WTC11 (cell line): ENCODE data around the gene CTDP1. TPM values are rescaled to one million over a fixed set of nuclear protein-coding genes. Genes with fewer than 3 reads are reported as not detected.

Experiments used
- ATAC-seq: fragments of 200-7000 bp; cut with Tn5 transposase; 2 replicates; pipeline ENCODE4 v1.10.0; 2021; ENCODE audit warnings: mild to moderate bottlenecking, moderate library complexity
- CTCF ChIA-PET: fragments of 300-600 bp; sonication (Branson Sonifier 250); formaldehyde crosslinking; loops from one replicate; lab custom pipeline; 2021; ENCODE audit warnings: antibody characterized with exemption; lab: Charles Lee
- POLR2A ChIA-PET: fragments of 350-600 bp; sonication (Branson Sonifier 250); formaldehyde crosslinking; loops from one replicate; lab custom pipeline; 2021; ENCODE audit warnings: antibody characterized with exemption; lab: Charles Lee
- DNase-seq: peaks from one replicate; pipeline ENCODE4 v3.0.0; 2021; ENCODE audit warnings: low spot score
- H3K27ac Mint-ChIP-seq: 2 replicates; pipeline ENCODE4 v1.8.0; 2021; ENCODE audit warnings: mixed read lengths
- H3K27me3 Mint-ChIP-seq: 2 replicates; pipeline ENCODE4 v1.8.0; 2021; ENCODE audit warnings: low read depth, mild to moderate bottlenecking, moderate library complexity, mixed read lengths
- H3K36me3 Mint-ChIP-seq: 2 replicates; pipeline ENCODE4 v1.8.0; 2021; ENCODE audit warnings: mixed read lengths
- H3K4me1 Mint-ChIP-seq: 2 replicates; pipeline ENCODE4 v1.8.0; 2022; ENCODE audit warnings: mixed read lengths
- H3K4me3 Mint-ChIP-seq: 2 replicates; pipeline ENCODE4 v1.8.0; 2021; ENCODE audit warnings: mild to moderate bottlenecking, moderate library complexity, mixed read lengths
- H3K9me3 Mint-ChIP-seq: 2 replicates; pipeline ENCODE4 v1.8.0; 2021; ENCODE audit warnings: mixed read lengths
- AFF4 ChIP-seq: sonication (generic); formaldehyde crosslinking; IDR thresholded peaks from 2 replicates; pipeline ENCODE4 v1.8.1; 2023; ENCODE audit warnings: mild to moderate bottlenecking, missing genetic modification reagents, borderline replicate concordance
- CBFB ChIP-seq: sonication (generic); formaldehyde crosslinking; IDR thresholded peaks from 2 replicates; pipeline ENCODE4 v1.8.1; 2022; ENCODE audit warnings: mild to moderate bottlenecking, low read depth, missing genetic modification reagents
- CREB1 ChIP-seq: sonication (generic); formaldehyde crosslinking; IDR thresholded peaks from 2 replicates; pipeline ENCODE4 v1.8.0; 2023; ENCODE audit warnings: mild to moderate bottlenecking, missing genetic modification reagents
- EMX1 ChIP-seq: fragments of 250-450 bp; sonication (Bioruptor Pico); IDR thresholded peaks from 2 replicates; pipeline ENCODE4 v1.8.0; 2021; ENCODE audit warnings: mild to moderate bottlenecking
- FOXP1 ChIP-seq: sonication (generic); formaldehyde crosslinking; IDR thresholded peaks from 2 replicates; pipeline ENCODE4 v1.8.0; 2022; ENCODE audit warnings: missing genetic modification reagents, mild to moderate bottlenecking, moderate library complexity, borderline replicate concordance
- FOXP4 ChIP-seq: sonication (generic); formaldehyde crosslinking; IDR thresholded peaks from 2 replicates; pipeline ENCODE4 v1.8.0; 2022; ENCODE audit warnings: mild to moderate bottlenecking, missing genetic modification reagents
- GABPB1 ChIP-seq: sonication (generic); formaldehyde crosslinking; IDR thresholded peaks from 2 replicates; pipeline ENCODE4 v1.8.1; 2023; ENCODE audit warnings: mild to moderate bottlenecking, missing genetic modification reagents
- GRHL2 ChIP-seq: fragments of 250-450 bp; sonication (Bioruptor Pico); IDR thresholded peaks from 2 replicates; pipeline ENCODE4 v1.8.0; 2022; ENCODE audit warnings: mild to moderate bottlenecking, moderate library complexity; ENCODE audit not compliant: insufficient replicate concordance, severe bottlenecking
- KAT7 ChIP-seq: sonication (generic); formaldehyde crosslinking; IDR thresholded peaks from 2 replicates; pipeline ENCODE4 v1.8.1; 2023; ENCODE audit warnings: missing genetic modification reagents, mild to moderate bottlenecking, borderline replicate concordance
- NFYB ChIP-seq: sonication (generic); formaldehyde crosslinking; conservative IDR thresholded peaks from 2 replicates; pipeline ENCODE4 v1.8.0; 2022; ENCODE audit warnings: low read depth, missing genetic modification reagents
- NR1H2 ChIP-seq: sonication (generic); formaldehyde crosslinking; IDR thresholded peaks from 2 replicates; pipeline ENCODE4 v1.9.0; 2021; ENCODE audit warnings: mild to moderate bottlenecking, moderate library complexity, missing genetic modification reagents
- RELA ChIP-seq: sonication (generic); formaldehyde crosslinking; IDR thresholded peaks from 2 replicates; pipeline ENCODE4 v1.8.1; 2022; ENCODE audit warnings: missing genetic modification reagents, mild to moderate bottlenecking, borderline replicate concordance
- SMAD3 ChIP-seq: sonication (generic); formaldehyde crosslinking; IDR thresholded peaks from 2 replicates; pipeline ENCODE4 v1.8.0; 2022; ENCODE audit warnings: missing genetic modification reagents, mild to moderate bottlenecking, borderline replicate concordance
- TEAD4 ChIP-seq: sonication (generic); formaldehyde crosslinking; IDR thresholded peaks from 2 replicates; pipeline ENCODE4 v1.8.0; 2022; ENCODE audit warnings: mild to moderate bottlenecking, missing genetic modification reagents
- ZBTB21 ChIP-seq: sonication (generic); formaldehyde crosslinking; IDR thresholded peaks from 2 replicates; pipeline ENCODE4 v1.8.1; 2023; ENCODE audit warnings: mild to moderate bottlenecking, missing genetic modification reagents, borderline replicate concordance
- ZNF138 ChIP-seq: sonication (generic); formaldehyde crosslinking; conservative IDR thresholded peaks from 2 replicates; pipeline ENCODE4 v1.8.1; 2022; ENCODE audit warnings: mild to moderate bottlenecking, moderate library complexity, missing genetic modification reagents
- ZNF671 ChIP-seq: fragments of 250-450 bp; sonication (Bioruptor Pico); IDR thresholded peaks from 2 replicates; pipeline ENCODE4 v1.8.0; 2021; ENCODE audit warnings: mild to moderate bottlenecking
- total RNA-seq: library from RNA; stranded (reverse); gene quantifications from 3 replicates; pipeline ENCODE4 v1.2.3, GENCODE V29; 2021
- TF ChIP-seq, protein P1 (sequence below): fragments of 250-450 bp; sonication (Bioruptor Pico); IDR thresholded peaks from 2 replicates; pipeline ENCODE4 v1.9.0; 2021; ENCODE audit warnings: mild to moderate bottlenecking
- TF ChIP-seq, protein P2 (sequence below): sonication (generic); formaldehyde crosslinking; IDR thresholded peaks from 2 replicates; pipeline ENCODE4 v1.8.0; 2022; ENCODE audit warnings: missing genetic modification reagents
- TF ChIP-seq, protein P3 (sequence below): fragments of 250-450 bp; sonication (Bioruptor Pico); IDR thresholded peaks from 2 replicates; pipeline ENCODE4 v1.8.0; 2021; ENCODE audit warnings: mild to moderate bottlenecking
- TF ChIP-seq, protein P4 (sequence below): sonication (generic); formaldehyde crosslinking; IDR thresholded peaks from 2 replicates; pipeline ENCODE4 v1.8.1; 2022; ENCODE audit warnings: low read depth, missing genetic modification reagents, borderline replicate concordance

The CTDP1 gene
- total RNA-seq, 1 experiment from 2014 or later: 39.7 TPM

- TF ChIP-seq AFF4 (CRISPR knock-in tag): no peak
- no peak for TF ChIP-seq FOXP4 (CRISPR knock-in tag)
- no peak for TF ChIP-seq ZNF138
- TF ChIP-seq NFYB (CRISPR knock-in tag): no peak
- no peak for TF ChIP-seq CREB1
- no peak for TF ChIP-seq ZNF671 (CRISPR knock-in tag)
- TF ChIP-seq TEAD4: no peak
- TF ChIP-seq RELA (CRISPR knock-in tag): no peak
- TF ChIP-seq, protein P1, sequence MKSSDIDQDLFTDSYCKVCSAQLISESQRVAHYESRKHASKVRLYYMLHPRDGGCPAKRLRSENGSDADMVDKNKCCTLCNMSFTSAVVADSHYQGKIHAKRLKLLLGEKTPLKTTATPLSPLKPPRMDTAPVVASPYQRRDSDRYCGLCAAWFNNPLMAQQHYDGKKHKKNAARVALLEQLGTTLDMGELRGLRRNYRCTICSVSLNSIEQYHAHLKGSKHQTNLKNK: no peak
Observed at GRCh38 chr18:79801641-79802040, 122.0 kb downstream of the CTDP1 start (continued).

DNA sequence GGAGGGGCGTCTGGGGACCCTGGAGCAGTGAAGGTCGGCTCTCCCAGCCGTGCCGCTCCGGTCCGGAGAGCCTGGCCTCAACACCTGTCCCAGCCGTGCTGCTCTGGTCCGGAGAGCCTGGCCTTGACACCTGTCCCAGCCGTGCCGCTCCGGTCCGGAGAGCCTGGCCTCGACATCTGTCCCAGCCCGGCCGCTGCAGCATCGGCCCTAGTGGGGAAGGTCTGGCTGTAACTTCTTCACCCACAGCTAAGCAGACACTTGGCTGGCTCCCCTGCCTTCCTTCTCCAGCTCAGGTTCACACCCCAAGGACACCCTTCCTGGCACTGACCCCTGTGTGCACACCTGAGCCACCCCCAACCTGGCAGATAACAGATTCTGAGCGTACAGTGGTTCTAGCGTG, 122.7 kb downstream of the CTDP1 start:
- ChIA-PET CTCF (no interaction called here), POLR2A (no interaction called here)
- ATAC-seq: no peak
- H3K4me3 Mint-ChIP-seq: no peak overlapping the region
- H3K36me3 Mint-ChIP-seq: no peaks in the 10 kb centered on the region
- H3K9me3 Mint-ChIP-seq: no peaks in the 10 kb centered on the region
- peaks cover 23% of the 10 kb centered on the region for H3K27me3 Mint-ChIP-seq
- H3K27ac Mint-ChIP-seq: no peak overlapping the region
- H3K4me1 Mint-ChIP-seq: peaks cover 7% of the 10 kb centered on the region
- TF ChIP-seq ZBTB21 (CRISPR knock-in tag) (no peak), KAT7 (CRISPR knock-in tag) (no peak), CBFB (CRISPR knock-in tag) (no peak), CREB1 (no peak), EMX1 (CRISPR knock-in tag) (no peak), FOXP4 (CRISPR knock-in tag) (no peak), NR1H2 (CRISPR knock-in tag) (no peak), RELA (CRISPR knock-in tag) (no peak), GABPB1 (CRISPR knock-in tag) (no peak), FOXP1 (no peak), GRHL2 (CRISPR knock-in tag) (no peak), SMAD3 (CRISPR knock-in tag) (no peak)
- TF ChIP-seq, protein P2, sequence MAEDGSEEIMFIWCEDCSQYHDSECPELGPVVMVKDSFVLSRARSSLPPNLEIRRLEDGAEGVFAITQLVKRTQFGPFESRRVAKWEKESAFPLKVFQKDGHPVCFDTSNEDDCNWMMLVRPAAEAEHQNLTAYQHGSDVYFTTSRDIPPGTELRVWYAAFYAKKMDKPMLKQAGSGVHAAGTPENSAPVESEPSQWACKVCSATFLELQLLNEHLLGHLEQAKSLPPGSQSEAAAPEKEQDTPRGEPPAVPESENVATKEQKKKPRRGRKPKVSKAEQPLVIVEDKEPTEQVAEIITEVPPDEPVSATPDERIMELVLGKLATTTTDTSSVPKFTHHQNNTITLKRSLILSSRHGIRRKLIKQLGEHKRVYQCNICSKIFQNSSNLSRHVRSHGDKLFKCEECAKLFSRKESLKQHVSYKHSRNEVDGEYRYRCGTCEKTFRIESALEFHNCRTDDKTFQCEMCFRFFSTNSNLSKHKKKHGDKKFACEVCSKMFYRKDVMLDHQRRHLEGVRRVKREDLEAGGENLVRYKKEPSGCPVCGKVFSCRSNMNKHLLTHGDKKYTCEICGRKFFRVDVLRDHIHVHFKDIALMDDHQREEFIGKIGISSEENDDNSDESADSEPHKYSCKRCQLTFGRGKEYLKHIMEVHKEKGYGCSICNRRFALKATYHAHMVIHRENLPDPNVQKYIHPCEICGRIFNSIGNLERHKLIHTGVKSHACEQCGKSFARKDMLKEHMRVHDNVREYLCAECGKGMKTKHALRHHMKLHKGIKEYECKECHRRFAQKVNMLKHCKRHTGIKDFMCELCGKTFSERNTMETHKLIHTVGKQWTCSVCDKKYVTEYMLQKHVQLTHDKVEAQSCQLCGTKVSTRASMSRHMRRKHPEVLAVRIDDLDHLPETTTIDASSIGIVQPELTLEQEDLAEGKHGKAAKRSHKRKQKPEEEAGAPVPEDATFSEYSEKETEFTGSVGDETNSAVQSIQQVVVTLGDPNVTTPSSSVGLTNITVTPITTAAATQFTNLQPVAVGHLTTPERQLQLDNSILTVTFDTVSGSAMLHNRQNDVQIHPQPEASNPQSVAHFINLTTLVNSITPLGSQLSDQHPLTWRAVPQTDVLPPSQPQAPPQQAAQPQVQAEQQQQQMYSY (CRISPR knock-in tag): no peak
- TF ChIP-seq, protein P3, sequence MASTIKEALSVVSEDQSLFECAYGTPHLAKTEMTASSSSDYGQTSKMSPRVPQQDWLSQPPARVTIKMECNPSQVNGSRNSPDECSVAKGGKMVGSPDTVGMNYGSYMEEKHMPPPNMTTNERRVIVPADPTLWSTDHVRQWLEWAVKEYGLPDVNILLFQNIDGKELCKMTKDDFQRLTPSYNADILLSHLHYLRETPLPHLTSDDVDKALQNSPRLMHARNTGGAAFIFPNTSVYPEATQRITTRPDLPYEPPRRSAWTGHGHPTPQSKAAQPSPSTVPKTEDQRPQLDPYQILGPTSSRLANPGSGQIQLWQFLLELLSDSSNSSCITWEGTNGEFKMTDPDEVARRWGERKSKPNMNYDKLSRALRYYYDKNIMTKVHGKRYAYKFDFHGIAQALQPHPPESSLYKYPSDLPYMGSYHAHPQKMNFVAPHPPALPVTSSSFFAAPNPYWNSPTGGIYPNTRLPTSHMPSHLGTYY: no peak
- TF ChIP-seq, protein P4, sequence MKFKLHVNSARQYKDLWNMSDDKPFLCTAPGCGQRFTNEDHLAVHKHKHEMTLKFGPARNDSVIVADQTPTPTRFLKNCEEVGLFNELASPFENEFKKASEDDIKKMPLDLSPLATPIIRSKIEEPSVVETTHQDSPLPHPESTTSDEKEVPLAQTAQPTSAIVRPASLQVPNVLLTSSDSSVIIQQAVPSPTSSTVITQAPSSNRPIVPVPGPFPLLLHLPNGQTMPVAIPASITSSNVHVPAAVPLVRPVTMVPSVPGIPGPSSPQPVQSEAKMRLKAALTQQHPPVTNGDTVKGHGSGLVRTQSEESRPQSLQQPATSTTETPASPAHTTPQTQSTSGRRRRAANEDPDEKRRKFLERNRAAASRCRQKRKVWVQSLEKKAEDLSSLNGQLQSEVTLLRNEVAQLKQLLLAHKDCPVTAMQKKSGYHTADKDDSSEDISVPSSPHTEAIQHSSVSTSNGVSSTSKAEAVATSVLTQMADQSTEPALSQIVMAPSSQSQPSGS: no peak
- TF ChIP-seq, all 79 proteins: peak for 0
- DNase-seq: no peak
